ENCODE results near the gene LRMDA.

- TF ChIP-seq POLR2A (IDR thresholded peaks at IDR 0.05), result no peak
- TF ChIP-seq CTCF (IDR thresholded peaks at IDR 0.05), result no peak
- TF ChIP-seq POLR2AphosphoS5 (IDR thresholded peaks at IDR 0.05), result peak in 2 of 3 donors; percentile 13 to 35
- no peak for TF ChIP-seq EP300 (IDR thresholded peaks at IDR 0.05; ENCODE audit: low read depth)
Observed at GRCh38 chr10:76036962-76037361, 605.5 kb downstream of the LRMDA start.

Measured in transverse colon (tissue), 4 donors.